ENCODE data around the gene EFCAB11. TPM values are rescaled to one million over a fixed set of nuclear protein-coding genes. Genes with fewer than 3 reads are reported as not detected.

EFCAB11 gene
- total RNA-seq, 4 donors from 2014 or later = 3.2 to 5.1 (median 3.7) TPM

DNA sequence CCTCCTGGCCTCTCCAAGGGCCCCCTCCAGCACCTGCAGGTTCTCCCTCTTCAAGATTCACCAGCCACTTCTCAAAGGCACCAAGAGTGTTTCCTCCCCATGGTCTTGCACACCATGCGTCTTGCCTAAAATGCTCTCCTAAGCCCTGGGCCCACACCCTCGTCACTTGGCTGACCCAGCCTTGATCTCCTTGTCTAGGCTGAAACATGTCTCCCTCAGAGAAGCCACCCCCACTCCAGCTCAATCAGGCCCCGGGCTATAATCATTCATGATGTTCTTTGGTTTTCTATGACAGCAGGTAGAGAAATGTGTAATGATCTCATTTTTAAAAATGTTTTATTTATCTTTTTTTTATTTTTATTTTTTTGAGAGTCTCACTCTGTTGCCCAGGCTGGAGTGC, 88.1 kb downstream of the EFCAB11 start:
- DNase-seq (ENCODE audit: low spot score in 2 of 2) = no peak
- peaks cover 3% of the 10 kb centered on the region for H3K4me1 ChIP-seq
- no peak overlapping the region for H3K27ac ChIP-seq
- no peaks in the 10 kb centered on the region for H3K9me3 ChIP-seq
- 36% methylated on average over 3 of the region's 3 CpGs for WGBS
- no peak for TF ChIP-seq EP300 (IDR thresholded peaks at IDR 0.05)
- TF ChIP-seq, protein P1, sequence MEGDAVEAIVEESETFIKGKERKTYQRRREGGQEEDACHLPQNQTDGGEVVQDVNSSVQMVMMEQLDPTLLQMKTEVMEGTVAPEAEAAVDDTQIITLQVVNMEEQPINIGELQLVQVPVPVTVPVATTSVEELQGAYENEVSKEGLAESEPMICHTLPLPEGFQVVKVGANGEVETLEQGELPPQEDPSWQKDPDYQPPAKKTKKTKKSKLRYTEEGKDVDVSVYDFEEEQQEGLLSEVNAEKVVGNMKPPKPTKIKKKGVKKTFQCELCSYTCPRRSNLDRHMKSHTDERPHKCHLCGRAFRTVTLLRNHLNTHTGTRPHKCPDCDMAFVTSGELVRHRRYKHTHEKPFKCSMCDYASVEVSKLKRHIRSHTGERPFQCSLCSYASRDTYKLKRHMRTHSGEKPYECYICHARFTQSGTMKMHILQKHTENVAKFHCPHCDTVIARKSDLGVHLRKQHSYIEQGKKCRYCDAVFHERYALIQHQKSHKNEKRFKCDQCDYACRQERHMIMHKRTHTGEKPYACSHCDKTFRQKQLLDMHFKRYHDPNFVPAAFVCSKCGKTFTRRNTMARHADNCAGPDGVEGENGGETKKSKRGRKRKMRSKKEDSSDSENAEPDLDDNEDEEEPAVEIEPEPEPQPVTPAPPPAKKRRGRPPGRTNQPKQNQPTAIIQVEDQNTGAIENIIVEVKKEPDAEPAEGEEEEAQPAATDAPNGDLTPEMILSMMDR (IDR thresholded peaks at IDR 0.05) = no peak
- no peak overlapping the region for H3K4me3 ChIP-seq
- H3K27me3 ChIP-seq = no peaks in the 10 kb centered on the region
- no peaks in the 10 kb centered on the region for H3K36me3 ChIP-seq

DNA sequence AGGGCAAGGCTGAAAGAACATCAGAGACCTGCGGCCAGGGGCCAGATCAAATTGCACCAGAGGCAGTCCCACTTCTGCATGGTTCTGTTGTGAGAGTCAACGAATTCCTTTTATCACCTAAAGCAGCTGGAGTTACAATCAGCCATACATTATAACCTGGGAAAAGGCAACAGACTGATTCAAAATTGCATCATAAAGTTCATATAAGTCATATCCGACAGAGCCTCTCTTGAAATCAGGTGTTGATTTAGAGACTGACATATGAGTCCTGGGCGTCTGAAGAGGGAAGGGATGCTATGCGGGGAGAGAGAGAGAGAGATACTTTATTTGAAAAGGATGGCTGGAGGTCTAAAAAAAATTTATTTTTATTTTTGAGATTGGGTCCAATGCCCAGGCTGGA, 89.4 kb downstream of the EFCAB11 start:
- no peak for DNase-seq (ENCODE audit: low spot score in 2 of 2)
- Histone ChIP-seq H3K4me3 (no peak overlapping the region), H3K4me1 (peaks cover 3% of the 10 kb centered on the region), H3K27ac (no peak overlapping the region), H3K36me3 (no peaks in the 10 kb centered on the region), H3K27me3 (no peaks in the 10 kb centered on the region), H3K9me3 (no peaks in the 10 kb centered on the region)
- 89% methylated on average over 5 of the region's 5 CpGs for WGBS
- TF ChIP-seq, protein P1 (IDR thresholded peaks at IDR 0.05) = no peak

DNA sequence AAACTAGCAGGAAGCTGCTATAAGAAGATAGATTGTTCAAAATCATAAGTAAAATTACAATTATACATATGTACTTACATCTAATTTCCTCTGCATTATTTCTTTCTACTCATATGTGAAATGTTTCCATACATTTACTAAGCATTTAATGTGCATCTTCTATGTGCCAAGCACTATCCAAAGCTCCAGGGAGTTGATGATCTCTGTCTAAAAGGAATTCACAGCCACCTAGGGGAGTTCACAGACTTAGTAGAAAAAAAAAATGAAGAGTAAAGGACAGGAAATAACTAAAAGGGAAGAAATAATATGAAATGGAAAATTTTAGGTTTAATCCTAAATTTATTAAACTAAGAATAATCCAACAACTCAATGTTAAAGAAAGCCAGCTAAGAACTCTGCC, 91.7 kb downstream of the EFCAB11 start:
- TF ChIP-seq POLR2AphosphoS5 (IDR thresholded peaks at IDR 0.05) (no peak), POLR2A (IDR thresholded peaks at IDR 0.05) (no peak), EP300 (IDR thresholded peaks at IDR 0.05) (no peak)
- TF ChIP-seq, protein P1 (IDR thresholded peaks at IDR 0.05) = no peak
- Histone ChIP-seq H3K27ac (no peak overlapping the region), H3K4me1 (peaks cover 3% of the 10 kb centered on the region), H3K36me3 (no peaks in the 10 kb centered on the region), H3K4me3 (no peak overlapping the region), H3K27me3 (no peaks in the 10 kb centered on the region), H3K9me3 (no peaks in the 10 kb centered on the region)
- DNase-seq (ENCODE audit: low spot score in 2 of 2) = no peak

DNA sequence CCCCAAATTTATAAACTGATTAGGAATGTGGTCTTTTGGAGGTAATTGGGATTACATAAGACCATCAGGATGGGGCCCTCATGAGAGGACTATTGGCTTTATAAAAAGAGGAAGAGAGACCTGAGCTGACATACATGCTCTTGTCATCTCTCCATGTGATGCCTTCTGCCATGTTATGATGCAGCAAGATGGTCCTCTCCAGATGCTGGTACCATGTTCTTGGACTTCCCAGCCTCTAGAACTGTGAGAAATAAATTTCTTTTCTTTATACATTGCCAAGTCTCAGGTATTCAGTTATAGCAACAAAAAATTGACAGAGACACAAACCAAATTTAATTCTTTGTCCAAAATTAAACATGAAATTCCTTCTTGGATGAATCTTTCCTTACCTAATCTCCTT, 92.9 kb downstream of the EFCAB11 start:
- Histone ChIP-seq H3K27me3 (no peaks in the 10 kb centered on the region), H3K9me3 (no peaks in the 10 kb centered on the region), H3K4me3 (no peak overlapping the region), H3K27ac (no peak overlapping the region), H3K36me3 (no peaks in the 10 kb centered on the region), H3K4me1 (no peaks in the 10 kb centered on the region)
- TF ChIP-seq EP300 (IDR thresholded peaks at IDR 0.05) = no peak
- TF ChIP-seq, protein P1 (IDR thresholded peaks at IDR 0.05) = no peak
- no peak for TF ChIP-seq POLR2AphosphoS5 (IDR thresholded peaks at IDR 0.05)
- TF ChIP-seq POLR2A (IDR thresholded peaks at IDR 0.05) = no peak
- no peak for DNase-seq (ENCODE audit: low spot score in 2 of 2)

DNA sequence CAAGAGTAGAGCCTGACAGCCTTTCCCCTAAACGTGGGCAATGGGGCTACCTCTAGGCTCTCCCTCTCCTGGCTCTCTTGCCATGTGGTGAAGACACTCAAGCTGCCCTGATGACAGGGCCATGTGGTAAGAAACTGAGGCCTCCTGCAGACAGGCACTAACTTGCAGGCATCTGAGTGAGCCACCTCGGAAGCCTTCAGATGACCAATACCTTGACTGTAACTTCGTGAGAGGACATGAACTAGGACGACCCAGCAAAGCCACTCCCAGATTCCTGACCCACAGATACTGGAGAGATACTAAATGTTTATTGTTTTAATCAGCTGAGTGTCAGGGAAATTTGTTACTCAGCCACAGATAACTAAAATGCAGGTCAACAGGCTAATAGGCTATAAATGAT, 96.4 kb downstream of the EFCAB11 start:
- Histone ChIP-seq H3K4me1 (peaks cover 10% of the 10 kb centered on the region), H3K27me3 (no peaks in the 10 kb centered on the region), H3K27ac (no peak overlapping the region), H3K9me3 (no peaks in the 10 kb centered on the region), H3K36me3 (no peaks in the 10 kb centered on the region), H3K4me3 (no peak overlapping the region)
- no peak for DNase-seq (ENCODE audit: low spot score in 2 of 2)
- 90% methylated on average over 4 of the region's 4 CpGs for WGBS
- TF ChIP-seq EP300 (IDR thresholded peaks at IDR 0.05) = no peak
- no peak for TF ChIP-seq POLR2A (IDR thresholded peaks at IDR 0.05)
- no peak for TF ChIP-seq POLR2AphosphoS5 (IDR thresholded peaks at IDR 0.05)
- TF ChIP-seq, protein P1 (IDR thresholded peaks at IDR 0.05) = no peak
